ENCODE measurements around the gene PROM1.

DNA sequence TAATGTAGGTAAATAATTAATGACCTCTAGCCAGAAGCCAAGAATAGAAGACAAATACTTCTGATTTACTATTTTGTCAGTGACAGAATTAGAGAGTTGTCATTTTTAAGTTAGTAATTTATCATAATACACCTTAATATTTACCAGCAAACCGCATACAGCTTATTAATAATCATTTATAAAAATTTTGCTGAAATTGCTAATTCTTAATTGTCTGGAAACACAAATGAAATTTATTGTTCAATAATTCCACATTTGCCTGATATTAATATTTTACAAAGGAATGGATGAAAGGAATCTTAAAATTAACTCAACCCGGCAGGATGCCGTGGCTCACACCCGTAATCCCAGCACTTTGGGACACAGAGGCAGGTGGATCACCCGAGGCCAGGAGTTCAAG is 44.7 kb downstream of the PROM1 start:
- TF ChIP-seq POLR2A (IDR thresholded peaks at IDR 0.05; ENCODE audit: low read length) = no peak
- no peak for TF ChIP-seq GATA1 (IDR thresholded peaks at IDR 0.05; ENCODE audit: low read depth, low read length)
